Measurements from ENCODE around the gene SMAD2.

Gene SMAD2

GRCh38 chr18:47932190-47932589, 1.7 kb upstream of the SMAD2 start:
- H3K27ac ChIP-seq, result peak overlapping the region; percentile 97
- TF ChIP-seq ZFX (IDR thresholded peaks at IDR 0.05; ENCODE audit: borderline replicate concordance), result no peak
- TF ChIP-seq, protein P1, sequence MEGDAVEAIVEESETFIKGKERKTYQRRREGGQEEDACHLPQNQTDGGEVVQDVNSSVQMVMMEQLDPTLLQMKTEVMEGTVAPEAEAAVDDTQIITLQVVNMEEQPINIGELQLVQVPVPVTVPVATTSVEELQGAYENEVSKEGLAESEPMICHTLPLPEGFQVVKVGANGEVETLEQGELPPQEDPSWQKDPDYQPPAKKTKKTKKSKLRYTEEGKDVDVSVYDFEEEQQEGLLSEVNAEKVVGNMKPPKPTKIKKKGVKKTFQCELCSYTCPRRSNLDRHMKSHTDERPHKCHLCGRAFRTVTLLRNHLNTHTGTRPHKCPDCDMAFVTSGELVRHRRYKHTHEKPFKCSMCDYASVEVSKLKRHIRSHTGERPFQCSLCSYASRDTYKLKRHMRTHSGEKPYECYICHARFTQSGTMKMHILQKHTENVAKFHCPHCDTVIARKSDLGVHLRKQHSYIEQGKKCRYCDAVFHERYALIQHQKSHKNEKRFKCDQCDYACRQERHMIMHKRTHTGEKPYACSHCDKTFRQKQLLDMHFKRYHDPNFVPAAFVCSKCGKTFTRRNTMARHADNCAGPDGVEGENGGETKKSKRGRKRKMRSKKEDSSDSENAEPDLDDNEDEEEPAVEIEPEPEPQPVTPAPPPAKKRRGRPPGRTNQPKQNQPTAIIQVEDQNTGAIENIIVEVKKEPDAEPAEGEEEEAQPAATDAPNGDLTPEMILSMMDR (IDR thresholded peaks at IDR 0.05), result no peak

GRCh38 chr18:47931718-47932103, 1.3 kb upstream of the SMAD2 start:
- TF ChIP-seq ZFX (IDR thresholded peaks at IDR 0.05; ENCODE audit: borderline replicate concordance), result no peak
- TF ChIP-seq, protein P1 (IDR thresholded peaks at IDR 0.05), result no peak
- peak overlapping the region; percentile 97 for H3K27ac ChIP-seq

GRCh38 chr18:47930931-47931717, 665 bp upstream of the SMAD2 start:
- peak overlapping the region; percentile 97 for H3K27ac ChIP-seq
- TF ChIP-seq, protein P1 (IDR thresholded peaks at IDR 0.05), result no peak
- no peak for TF ChIP-seq ZFX (IDR thresholded peaks at IDR 0.05; ENCODE audit: borderline replicate concordance)

- no peak for TF ChIP-seq ZFX (IDR thresholded peaks at IDR 0.05; ENCODE audit: borderline replicate concordance)
- TF ChIP-seq, protein P1 (IDR thresholded peaks at IDR 0.05), result no peak
- H3K27ac ChIP-seq, result peak overlapping the region; percentile 97
Measured at GRCh38 chr18:47929681-47930198, 719 bp downstream of the SMAD2 start.

- TF ChIP-seq ZFX (IDR thresholded peaks at IDR 0.05; ENCODE audit: borderline replicate concordance), result no peak
- TF ChIP-seq, protein P1 (IDR thresholded peaks at IDR 0.05), result no peak
- no peak overlapping the region for H3K27ac ChIP-seq
Measured at GRCh38 chr18:47928466-47928865, 2.0 kb downstream of the SMAD2 start.

DNA sequence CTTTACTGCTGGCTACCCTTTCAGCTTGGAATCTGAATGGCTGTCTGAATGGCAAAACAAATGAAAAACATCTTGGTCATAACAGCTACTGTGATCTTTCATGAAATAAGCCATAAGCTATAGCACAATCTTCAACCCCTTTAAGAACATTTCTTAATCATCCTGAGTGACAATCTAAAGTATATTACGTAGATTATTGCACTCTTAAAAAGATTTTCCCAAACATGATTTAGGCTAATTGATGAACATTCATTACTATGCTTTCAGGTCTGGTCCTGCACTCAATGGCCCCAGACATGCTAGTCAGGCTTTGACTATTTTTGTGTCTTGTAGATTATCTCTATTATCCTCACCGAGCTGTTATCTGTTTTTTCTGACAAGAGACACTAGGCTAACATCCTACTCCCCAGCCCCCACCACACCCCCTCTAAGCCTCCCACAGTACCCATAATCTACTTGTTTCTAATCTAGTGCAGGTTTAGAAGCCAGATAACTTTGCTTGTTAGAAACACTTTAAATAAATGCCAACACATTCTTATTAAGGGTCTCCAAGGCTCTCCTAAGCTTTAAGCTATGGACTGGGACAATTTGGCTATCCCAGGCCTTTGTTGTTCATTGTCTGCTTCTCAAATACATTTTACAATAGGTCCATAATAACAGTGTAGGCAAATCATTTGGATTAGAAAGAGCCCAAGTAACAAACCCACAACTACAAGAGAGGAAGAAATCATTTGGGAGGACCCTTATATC, 4.2 kb downstream of the SMAD2 start:
- H3K27ac ChIP-seq, result no peak overlapping the region

More for the DNA sequence above, 4.2 kb downstream of the SMAD2 start:
- TF ChIP-seq, protein P1 (IDR thresholded peaks at IDR 0.05), result no peak
- TF ChIP-seq ZFX (IDR thresholded peaks at IDR 0.05; ENCODE audit: borderline replicate concordance), result no peak

Measured in 22Rv1 (cell line).